Ovary (tissue), 3 donors: ENCODE measurements around the gene SEMA5A.

Source experiments
- EP300 ChIP-seq: sonication (generic); formaldehyde crosslinking; IDR thresholded peaks from one replicate; pipeline ENCODE4 v1.6.1; 2017; ENCODE audit warnings: antibody characterized with exemption
- POLR2A ChIP-seq: fragments of 450-650 bp; IDR thresholded peaks from one replicate; pipeline ENCODE4 v1.6.1; 2017; ENCODE audit warnings: antibody characterized with exemption, mild to moderate bottlenecking, moderate library complexity
- TF ChIP-seq, protein P1 (sequence below), 3 donors: fragments of 450-650 bp in 2 of 3; fragments of 200-600 bp in 1 of 3; IDR thresholded peaks; one replicate each; pipeline versions ENCODE4 v1.5.1 to v1.8.0; 2016 to 2022; ENCODE audit warnings: antibody characterized with exemption in 3 of 3, mild to moderate bottlenecking in 1 of 3
- donor health status: DM: no; HTN: no; CAD: no.

DNA sequence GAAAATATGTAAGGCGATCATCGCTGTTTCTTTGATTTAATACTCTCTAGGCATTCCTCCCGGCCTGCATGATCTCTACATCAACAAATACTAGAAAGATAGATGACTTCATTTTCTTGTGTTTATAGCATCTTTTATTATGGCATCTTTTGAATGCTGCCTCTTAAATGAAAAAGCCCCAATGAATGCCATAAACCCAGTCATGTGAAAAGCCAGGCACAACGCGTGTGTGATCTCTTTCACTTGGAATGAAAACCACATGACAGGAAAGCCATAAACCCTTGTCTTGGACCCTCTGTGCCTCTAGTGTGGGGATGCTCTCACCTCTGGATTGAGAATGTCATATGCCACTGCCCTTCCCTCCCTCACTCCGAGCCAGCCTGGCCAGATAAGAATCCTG is 476.2 kb downstream of the SEMA5A start:
- TF ChIP-seq, protein P1, sequence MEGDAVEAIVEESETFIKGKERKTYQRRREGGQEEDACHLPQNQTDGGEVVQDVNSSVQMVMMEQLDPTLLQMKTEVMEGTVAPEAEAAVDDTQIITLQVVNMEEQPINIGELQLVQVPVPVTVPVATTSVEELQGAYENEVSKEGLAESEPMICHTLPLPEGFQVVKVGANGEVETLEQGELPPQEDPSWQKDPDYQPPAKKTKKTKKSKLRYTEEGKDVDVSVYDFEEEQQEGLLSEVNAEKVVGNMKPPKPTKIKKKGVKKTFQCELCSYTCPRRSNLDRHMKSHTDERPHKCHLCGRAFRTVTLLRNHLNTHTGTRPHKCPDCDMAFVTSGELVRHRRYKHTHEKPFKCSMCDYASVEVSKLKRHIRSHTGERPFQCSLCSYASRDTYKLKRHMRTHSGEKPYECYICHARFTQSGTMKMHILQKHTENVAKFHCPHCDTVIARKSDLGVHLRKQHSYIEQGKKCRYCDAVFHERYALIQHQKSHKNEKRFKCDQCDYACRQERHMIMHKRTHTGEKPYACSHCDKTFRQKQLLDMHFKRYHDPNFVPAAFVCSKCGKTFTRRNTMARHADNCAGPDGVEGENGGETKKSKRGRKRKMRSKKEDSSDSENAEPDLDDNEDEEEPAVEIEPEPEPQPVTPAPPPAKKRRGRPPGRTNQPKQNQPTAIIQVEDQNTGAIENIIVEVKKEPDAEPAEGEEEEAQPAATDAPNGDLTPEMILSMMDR (IDR thresholded peaks at IDR 0.05): no peak
- no peak for TF ChIP-seq POLR2A
- TF ChIP-seq EP300: no peak
